ENCODE data around the gene PTPRN2. TPM values are rescaled to one million over a fixed set of nuclear protein-coding genes. Genes with fewer than 3 reads are reported as not detected.
A peak's percentile ranks its signal among the peaks of the same experiment; 100 is the strongest.

Gene PTPRN2
- total and polyA plus RNA-seq, 2 of the 8 experiments (the other 6 are each of a cell fraction or from before 2014, with no cell fraction given) = 2.6 to 4.5 TPM

DNA sequence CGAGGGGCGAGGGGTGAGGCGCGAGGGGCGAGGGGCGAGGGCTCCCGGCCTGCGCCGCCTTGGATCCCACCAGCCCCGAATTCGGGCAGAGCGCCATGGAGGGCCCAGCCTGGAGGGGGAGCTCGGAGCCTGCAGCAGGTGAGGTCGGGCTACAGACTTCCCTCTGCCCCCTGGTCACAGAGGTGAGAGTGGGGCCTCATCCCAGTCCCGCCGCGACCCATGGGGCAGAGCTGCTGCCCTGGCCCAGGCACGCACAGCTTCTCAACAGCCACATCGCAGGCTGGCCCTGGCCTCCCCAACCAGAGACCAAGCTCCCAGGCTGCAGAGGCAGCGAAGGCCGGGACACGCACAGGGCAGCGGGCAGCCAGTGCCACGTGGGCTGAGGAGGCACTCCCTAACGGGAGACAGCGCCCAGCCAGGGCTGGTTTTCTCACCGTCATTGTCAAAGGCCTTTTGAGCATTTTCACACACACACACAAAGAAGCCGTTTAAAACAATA is 191.8 kb downstream of the PTPRN2 start:
- Histone ChIP-seq H3K14ac (ENCODE audit: insufficient read length) (no peak overlapping the region), H3K4me3 (ENCODE audit: extremely low read depth in 1 of 4, insufficient read depth in 2 of 4, low read depth in 3 of 4, low read length in 4 of 4) (no peak overlapping the region), H4K20me1 (replicated peaks in 1 of 2; ENCODE audit: control insufficient read depth in 1 of 2, insufficient read depth in 2 of 2, low read length in 2 of 2) (no peaks in the 10 kb centered on the region), H3K18ac (ENCODE audit: extremely low read depth, low read length) (no peak overlapping the region; the same call in none of the 2 replicates), H3K36me3 (ENCODE audit: control insufficient read depth in 2 of 4, insufficient read depth in 4 of 4, low read length in 3 of 4) (no peaks in the 10 kb centered on the region), H3K23me2 (ENCODE audit: low read depth, low read length) (no peaks in the 10 kb centered on the region), H3K56ac (replicated peaks; ENCODE audit: insufficient read length, low read depth, low read length) (no peak overlapping the region), H3K27ac (ENCODE audit: low read depth, low read length) (no peak overlapping the region), H3K4me1 (replicated peaks in 1 of 4; ENCODE audit: control insufficient read depth in 3 of 4, insufficient read depth in 4 of 4, low read length in 3 of 4) (peaks cover 0 to 12% (median 7%) of the 10 kb centered on the region in 4 experiments; a peak in 4 of 7 replicates), H3K4ac (replicated peaks; ENCODE audit: insufficient read length, low read depth, low read length) (no peak overlapping the region), H3K79me2 (ENCODE audit: control insufficient read depth in 1 of 2, insufficient read depth in 2 of 2, low read length in 2 of 2) (no peaks in the 10 kb centered on the region), H2AFZ (ENCODE audit: low read length) (no peak overlapping the region; the same call in 1 of the 2 replicates), H2BK5ac (ENCODE audit: low read depth, low read length) (no peak overlapping the region; the same call in 1 of the 2 replicates), H2BK120ac (replicated peaks; ENCODE audit: low read depth, low read length) (no peak overlapping the region), H4K91ac (replicated peaks; ENCODE audit: insufficient read length, low read length) (peak overlapping the region; percentile 92), H2AK5ac (ENCODE audit: low read depth, low read length) (0 out of 2 replicates have a peak overlapping the region, but pooled peaks have one; percentile 32), H3K9ac (replicated peaks in 1 of 4; ENCODE audit: extremely low read depth in 1 of 4, low read depth in 3 of 4, low read length in 3 of 4) (no peak overlapping the region), H2BK12ac (ENCODE audit: low read depth, low read length) (peak overlapping the region; percentile 27; the same call in 1 of the 2 replicates), H2BK15ac (ENCODE audit: low read length) (no peak overlapping the region), H3K23ac (ENCODE audit: insufficient read length) (no peak overlapping the region), H2BK20ac (ENCODE audit: low read length) (no peak overlapping the region; the same call in 1 of the 2 replicates), H3K27me3 (replicated peaks in 1 of 4; ENCODE audit: control insufficient read depth in 3 of 4, extremely low read depth in 1 of 4, insufficient read depth in 3 of 4, low read length in 3 of 4) (no peaks in the 10 kb centered on the region), H3K4me2 (ENCODE audit: insufficient read depth in 1 of 2, low read depth in 2 of 2, low read length in 2 of 2) (no peak overlapping the region), H3K79me1 (ENCODE audit: low read depth, low read length) (no peaks in the 10 kb centered on the region), H3K9me3 (ENCODE audit: insufficient read depth in 2 of 2, low read depth in 1 of 2, low read length in 1 of 2) (no peaks in the 10 kb centered on the region; a peak in 1 of 4 replicates), H4K5ac (ENCODE audit: insufficient read length, low read depth, low read length) (peak overlapping the region; percentile 20), H4K8ac (ENCODE audit: extremely low read depth, insufficient read depth, low read length) (0 out of 2 replicates have a peak overlapping the region, but pooled peaks have one; percentile 69)
- DNase-seq (ENCODE audit: low read depth in 1 of 2, low spot score in 2 of 2) (peak; percentile 36 to 78), FAIRE-seq (no peak)
- POLR2A ChIA-PET (ENCODE audit: partially characterized antibody) = no interaction called here
- 83% methylated on average over 12 of the region's 28 CpGs; no CpG with 5 or more reads in 1 of the 2 experiments for WGBS, 2 experiments (ENCODE audit: extremely low coverage in 1 of 2, insufficient coverage in 1 of 2, insufficient read length in 1 of 2, insufficient replicate concordance in 2 of 2, low coverage in 1 of 2, low lambda C conversion rate in 2 of 2, missing lambda C conversion rate in 1 of 2)
- TF ChIP-seq GABPA (IDR thresholded peaks at IDR 0.05; ENCODE audit: borderline replicate concordance, insufficient read depth, low read length) = peak; percentile 70; the same call in 1 of the 2 replicates
- peak; percentile 73 to 82 for TF ChIP-seq RAD21 (IDR thresholded peaks at IDR 0.05 in 1 of 2, conservative IDR thresholded peaks at IDR 0.05 in 1 of 2; ENCODE audit: low read depth in 2 of 2, low read length in 2 of 2)
- TF ChIP-seq, protein P1, sequence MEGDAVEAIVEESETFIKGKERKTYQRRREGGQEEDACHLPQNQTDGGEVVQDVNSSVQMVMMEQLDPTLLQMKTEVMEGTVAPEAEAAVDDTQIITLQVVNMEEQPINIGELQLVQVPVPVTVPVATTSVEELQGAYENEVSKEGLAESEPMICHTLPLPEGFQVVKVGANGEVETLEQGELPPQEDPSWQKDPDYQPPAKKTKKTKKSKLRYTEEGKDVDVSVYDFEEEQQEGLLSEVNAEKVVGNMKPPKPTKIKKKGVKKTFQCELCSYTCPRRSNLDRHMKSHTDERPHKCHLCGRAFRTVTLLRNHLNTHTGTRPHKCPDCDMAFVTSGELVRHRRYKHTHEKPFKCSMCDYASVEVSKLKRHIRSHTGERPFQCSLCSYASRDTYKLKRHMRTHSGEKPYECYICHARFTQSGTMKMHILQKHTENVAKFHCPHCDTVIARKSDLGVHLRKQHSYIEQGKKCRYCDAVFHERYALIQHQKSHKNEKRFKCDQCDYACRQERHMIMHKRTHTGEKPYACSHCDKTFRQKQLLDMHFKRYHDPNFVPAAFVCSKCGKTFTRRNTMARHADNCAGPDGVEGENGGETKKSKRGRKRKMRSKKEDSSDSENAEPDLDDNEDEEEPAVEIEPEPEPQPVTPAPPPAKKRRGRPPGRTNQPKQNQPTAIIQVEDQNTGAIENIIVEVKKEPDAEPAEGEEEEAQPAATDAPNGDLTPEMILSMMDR (IDR thresholded peaks at IDR 0.05; ENCODE audit: control extremely low read depth in 1 of 3, insufficient read depth in 1 of 3, low read depth in 1 of 3, low read length in 3 of 3) = peak; percentile 41 to 67 (median 65)
- no peak for TF ChIP-seq CEBPB (IDR thresholded peaks at IDR 0.05; ENCODE audit: low read depth, low read length)
- TF ChIP-seq TBP (IDR thresholded peaks at IDR 0.05; ENCODE audit: low read depth, low read length) = peak; percentile 36; the same call in 1 of the 2 replicates
- CTCF ChIA-PET (ENCODE audit: partially characterized antibody) = interaction anchor here (0.7 to 6.9 kb wide), 16 partner anchors 9 to 379 kb away, joined by 3 to 51 read pairs (median 3); no protein-coding TSS in a partner anchor

All from H1 (cell line).